Epithelial cell of prostate (primary cell): Measurements from ENCODE around the gene GPR83.
"Not testable (repeated sequence)": the region's sequence is repeated elsewhere in the genome, so short reads cannot be mapped to it uniquely, and the experiment has no call there.

Experiments
- DNase-seq: peaks from one replicate; pipeline ENCODE4 v3.0.0-alpha.2; 2011; ENCODE audit warnings: low read depth, low spot score
- H3K27ac ChIP-seq: fragments of 450-650 bp; 2 replicates; pipeline ENCODE4 v1.5.1; 2017; ENCODE audit warnings: mild to moderate bottlenecking

The GPR83 gene

GRCh38 chr11:94400839-94401772, at the start of gene GPR83:
GPR83 (minus strand) TSS chr11:94401419; CDS start chr11:94401247, 172 bp downstream.
- no peak within 1 kb of the TSS for H3K27ac ChIP-seq
- no peak for DNase-seq

- H3K27ac ChIP-seq, result peak overlapping the region; percentile 49
- DNase-seq, result no peak
Observed at GRCh38 chr11:94450048-94450447, 48.8 kb upstream of the GPR83 start.

GRCh38 chr11:94449437-94449836, 48.2 kb upstream of the GPR83 start:
- H3K27ac ChIP-seq, result peak overlapping the region; percentile 49
- DNase-seq, result peak; percentile 97

GRCh38 chr11:94449029-94449428, 47.8 kb upstream of the GPR83 start:
- H3K27ac ChIP-seq, result peak overlapping the region; percentile 49
- DNase-seq, result no peak

- DNase-seq, result no peak
- H3K27ac ChIP-seq, result no peak overlapping the region
Observed at GRCh38 chr11:94447149-94447548, 45.9 kb upstream of the GPR83 start.

GRCh38 chr11:94445641-94446040, 44.4 kb upstream of the GPR83 start:
- H3K27ac ChIP-seq, result no peak overlapping the region
- DNase-seq, result no peak

GRCh38 chr11:94433049-94433448, 31.8 kb upstream of the GPR83 start:
- no peak for DNase-seq
- H3K27ac ChIP-seq, result no peak overlapping the region

GRCh38 chr11:94424662-94425061, 23.4 kb upstream of the GPR83 start:
- no peak overlapping the region for H3K27ac ChIP-seq
- no peak for DNase-seq

GRCh38 chr11:94424011-94424410, 22.8 kb upstream of the GPR83 start:
- no peak for DNase-seq
- H3K27ac ChIP-seq, result no peak overlapping the region

GRCh38 chr11:94423507-94423906, 22.3 kb upstream of the GPR83 start:
- H3K27ac ChIP-seq, result no peak overlapping the region
- no peak for DNase-seq

GRCh38 chr11:94418123-94418765, 17.0 kb upstream of the GPR83 start:
- H3K27ac ChIP-seq, result no peak overlapping the region
- DNase-seq, result no peak

GRCh38 chr11:94417386-94417987, 16.3 kb upstream of the GPR83 start:
- no peak for DNase-seq

GRCh38 chr11:94405062-94405833, 4.0 kb upstream of the GPR83 start:
- no peak for DNase-seq
- H3K27ac ChIP-seq, result no peak overlapping the region

More at GRCh38 chr11:94417386-94417987, 16.3 kb upstream of the GPR83 start:
- no peak overlapping the region for H3K27ac ChIP-seq

- DNase-seq, result no peak
- H3K27ac ChIP-seq, result no peak overlapping the region
Observed at GRCh38 chr11:94402355-94402754, 1.1 kb upstream of the GPR83 start.

GRCh38 chr11:94401773-94402265, 600 bp upstream of the GPR83 start:
- no peak overlapping the region for H3K27ac ChIP-seq
- no peak for DNase-seq

- no peak for DNase-seq
- H3K27ac ChIP-seq, result no peak overlapping the region
Observed at GRCh38 chr11:94400457-94400838, 771 bp downstream of the GPR83 start.

- no peak for DNase-seq
- H3K27ac ChIP-seq, result no peak overlapping the region
Observed at GRCh38 chr11:94400050-94400449, 1.2 kb downstream of the GPR83 start.

- DNase-seq, result no peak
- no peak overlapping the region for H3K27ac ChIP-seq
Observed at GRCh38 chr11:94398101-94398500, 3.1 kb downstream of the GPR83 start.

GRCh38 chr11:94396282-94396681, 4.9 kb downstream of the GPR83 start:
- DNase-seq, result no peak
- no peak overlapping the region for H3K27ac ChIP-seq

GRCh38 chr11:94391937-94392336, 9.3 kb downstream of the GPR83 start:
- H3K27ac ChIP-seq, DNase-seq: not testable (repeated sequence)
